Hematopoietic multipotent progenitor cell treated with erythropoietin and hydrocortisone succinate and interleukin-3 and kit ligand, for 6 days (in vitro differentiated cells): ENCODE data around the gene TOX3.

Source experiments
- DNase-seq: peaks from one replicate; pipeline ENCODE4 v3.0.0-alpha.2; 2015

TOX3 gene

GRCh38 chr16:52547004-52547833, at the start of gene TOX3:
TOX3 (minus strand) TSS chr16:52547143; CDS start chr16:52546723, 420 bp downstream.
- no peak for DNase-seq

GRCh38 chr16:52592778-52593177, 45.8 kb upstream of the TOX3 start:
- DNase-seq = no peak

- DNase-seq = no peak
Observed at GRCh38 chr16:52591934-52592592, 45.1 kb upstream of the TOX3 start.

DNA sequence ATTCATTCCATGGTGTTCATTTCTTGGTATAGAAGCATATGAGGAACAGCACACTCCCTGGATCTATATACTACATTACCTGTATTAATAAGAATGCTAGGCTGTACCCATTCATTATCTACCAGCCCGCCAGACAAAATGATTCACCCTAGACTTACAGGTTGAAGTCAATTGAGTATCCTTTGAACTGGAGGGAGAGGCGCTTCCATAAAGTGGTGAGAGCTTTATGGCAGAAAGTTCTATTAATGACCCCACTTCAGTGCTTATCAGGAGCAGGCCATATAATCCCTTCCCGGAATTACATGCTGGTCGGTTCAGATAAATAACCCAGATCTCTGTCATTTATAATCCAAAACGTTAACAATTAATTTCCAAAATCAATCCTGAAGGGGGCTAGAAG, 44.5 kb upstream of the TOX3 start:
- no peak for DNase-seq

- no peak for DNase-seq
Observed at GRCh38 chr16:52586159-52586558, 39.2 kb upstream of the TOX3 start.

GRCh38 chr16:52584354-52585320, 37.7 kb upstream of the TOX3 start:
- no peak for DNase-seq

- DNase-seq = no peak
Observed at GRCh38 chr16:52581530-52581929, 34.6 kb upstream of the TOX3 start.

GRCh38 chr16:52580488-52580887, 33.5 kb upstream of the TOX3 start:
- no peak for DNase-seq

DNA sequence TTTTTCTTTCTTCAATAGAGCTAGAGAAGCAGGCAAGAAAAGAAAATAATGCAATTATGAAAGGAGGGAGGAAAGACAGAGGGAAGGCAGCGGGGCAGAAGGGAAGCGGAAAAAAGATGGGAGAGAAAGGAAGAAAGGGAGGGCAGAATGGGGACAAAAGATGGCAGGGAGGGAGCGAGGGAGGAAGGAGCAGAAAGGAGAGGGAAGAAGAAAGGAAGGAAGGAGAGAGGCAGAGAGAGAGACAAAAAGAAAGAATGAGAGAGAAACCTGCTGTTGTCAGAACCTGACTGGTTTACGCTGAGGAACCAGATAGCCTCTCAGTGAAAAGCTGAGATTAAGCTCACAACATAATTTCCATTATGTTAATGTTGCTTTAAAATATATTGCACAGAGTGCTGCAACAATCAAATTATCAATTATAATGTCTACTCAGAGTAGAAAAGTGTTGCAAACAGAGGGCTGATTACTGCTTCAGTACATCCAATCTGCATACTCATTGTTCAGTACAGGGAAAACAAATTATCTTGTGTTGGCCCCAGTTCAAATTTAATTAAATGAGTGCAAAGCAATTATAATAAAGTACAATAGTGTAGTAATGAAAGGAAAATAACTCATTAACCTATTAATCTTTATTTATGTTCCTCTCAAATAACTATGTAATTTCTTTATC, 32.0 kb upstream of the TOX3 start:
- no peak for DNase-seq

- DNase-seq = no peak
Observed at GRCh38 chr16:52578007-52578828, 31.3 kb upstream of the TOX3 start.

DNA sequence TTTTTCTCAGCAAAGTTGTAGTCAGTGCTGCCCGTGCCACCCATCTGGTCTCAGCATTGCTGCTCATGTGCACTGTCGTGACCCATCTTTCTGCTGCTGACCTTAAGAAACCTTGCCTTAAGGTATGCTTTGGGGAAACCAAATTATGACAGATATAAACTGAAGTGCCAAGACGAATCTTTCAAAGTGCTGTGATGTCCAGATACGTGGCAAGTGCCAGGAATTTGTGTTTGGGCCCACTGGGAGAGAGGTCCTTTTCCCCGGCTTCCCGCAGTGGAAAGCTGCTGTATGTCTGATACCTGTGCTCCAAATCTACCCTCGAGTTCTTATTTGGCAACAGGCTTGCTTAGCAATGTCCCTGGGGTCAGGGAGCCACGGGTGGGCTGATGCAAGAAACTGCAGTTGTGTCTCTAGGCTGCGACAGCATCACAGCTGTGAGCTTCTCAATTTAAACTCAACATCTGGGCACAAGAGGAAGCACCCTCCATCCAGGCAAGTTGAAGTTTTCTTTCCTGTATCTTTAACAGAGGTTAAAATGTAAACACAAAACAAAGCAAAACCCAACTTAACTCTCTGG, 30.3 kb upstream of the TOX3 start:
- no peak for DNase-seq

DNA sequence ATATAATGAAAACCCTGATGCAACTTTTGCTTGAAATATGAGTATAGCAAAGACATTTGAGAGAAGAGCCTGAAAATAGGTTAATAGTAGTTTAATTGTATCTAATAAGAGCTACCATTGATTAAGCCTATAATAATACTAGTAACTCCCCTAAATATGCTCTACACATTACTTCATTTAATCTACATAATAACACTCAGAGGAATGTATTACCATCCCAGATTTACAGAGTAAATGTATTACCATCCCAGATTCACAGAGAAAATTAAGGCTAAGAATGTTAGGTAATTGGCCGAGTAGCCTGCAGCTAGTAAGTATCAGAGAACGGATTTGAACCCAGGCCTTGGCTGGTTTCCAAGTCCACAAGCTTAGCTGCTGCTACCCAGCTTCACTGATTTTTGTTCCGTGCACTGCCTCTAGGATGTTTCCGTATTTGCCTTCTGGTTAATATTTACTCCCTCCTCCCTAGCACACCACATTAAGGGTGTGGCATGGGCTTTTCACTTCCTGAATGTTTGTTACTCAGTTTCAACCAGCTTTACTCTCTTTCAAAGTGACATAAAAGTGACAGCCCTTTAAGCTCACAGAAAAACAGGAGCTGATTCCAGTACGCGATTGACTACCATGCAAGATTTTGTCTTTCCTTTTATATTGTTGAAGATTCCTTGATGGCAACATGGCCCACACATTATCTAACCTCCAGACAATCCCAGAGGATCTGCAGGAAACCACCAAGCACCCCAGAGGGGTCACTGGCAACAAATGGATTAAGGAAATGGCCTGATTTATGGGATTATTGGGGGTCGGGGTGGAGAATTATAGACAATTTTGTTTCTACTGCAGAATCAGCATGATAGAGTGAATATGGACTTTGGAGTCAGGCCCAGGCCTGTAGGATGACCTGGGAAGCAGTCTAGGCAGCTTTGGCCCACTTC, 26.7 kb upstream of the TOX3 start:
- DNase-seq = no peak

GRCh38 chr16:52572656-52573055, 25.7 kb upstream of the TOX3 start:
- DNase-seq = no peak

DNA sequence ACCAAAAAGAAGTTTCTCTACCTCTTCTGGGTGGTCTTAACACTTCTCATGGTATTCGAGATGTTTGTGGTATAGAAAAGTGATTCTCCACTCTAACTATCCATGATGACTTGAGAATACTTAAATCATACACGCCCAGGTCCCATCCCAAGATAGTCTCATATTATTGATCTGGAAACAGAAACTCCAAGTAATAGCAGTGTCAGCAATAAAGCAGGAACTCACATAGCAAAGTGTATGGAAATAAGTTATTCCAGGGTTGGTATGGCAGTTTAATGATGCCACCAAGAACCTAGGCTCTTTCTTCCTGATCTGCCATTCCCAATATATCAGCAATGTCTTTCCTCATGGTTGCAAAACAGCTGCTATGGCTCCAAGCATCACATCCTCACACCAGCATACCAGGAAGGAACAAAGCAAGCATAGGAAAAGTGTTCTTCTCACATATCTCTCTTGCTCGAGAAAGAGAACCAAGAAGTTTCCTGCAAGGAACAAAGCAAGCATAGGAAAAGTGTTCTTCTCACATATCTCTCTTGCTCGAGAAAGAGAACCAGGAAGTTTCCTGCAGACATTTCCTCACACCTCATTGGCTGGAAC, 23.6 kb upstream of the TOX3 start:
- no peak for DNase-seq

GRCh38 chr16:52569701-52570100, 22.8 kb upstream of the TOX3 start:
- no peak for DNase-seq

GRCh38 chr16:52568983-52569690, 22.2 kb upstream of the TOX3 start:
- DNase-seq = no peak

DNA sequence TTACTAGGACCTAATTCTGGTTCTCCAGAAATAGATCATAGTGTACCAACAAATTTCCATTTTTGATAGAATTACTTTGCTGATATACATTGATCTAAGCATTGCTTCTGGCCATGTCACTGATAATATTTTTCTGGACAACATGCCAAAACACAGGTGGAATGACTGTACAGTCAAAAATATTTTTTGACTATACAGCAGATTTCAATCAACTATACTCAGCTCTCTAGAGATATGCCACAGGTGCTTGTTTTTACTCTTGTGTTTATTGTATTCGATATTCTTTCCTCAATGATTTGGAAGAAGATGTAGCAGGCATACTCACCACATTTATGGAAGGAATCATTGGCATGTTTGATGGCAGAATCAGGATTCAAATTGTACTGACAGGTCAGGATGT, 21.6 kb upstream of the TOX3 start:
- no peak for DNase-seq

DNA sequence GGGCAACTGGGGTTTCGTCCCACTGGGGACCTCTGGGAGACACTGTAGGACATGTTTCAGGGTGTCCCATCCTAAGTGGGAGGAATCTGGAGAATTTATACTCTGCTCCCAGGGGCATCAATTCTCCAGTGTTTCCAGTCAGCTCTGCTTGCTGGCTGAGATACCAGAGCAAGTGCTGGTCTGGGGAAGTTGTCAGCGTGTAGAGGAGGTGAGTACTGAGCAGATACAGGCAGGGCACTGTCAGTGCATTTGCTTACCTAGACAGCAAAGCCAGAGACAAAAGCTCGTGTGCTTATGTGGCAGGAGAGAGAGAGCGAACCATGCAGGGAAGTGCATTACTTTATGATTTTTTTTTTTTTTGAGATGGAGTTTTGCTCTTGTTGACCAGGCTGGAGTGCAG, 20.2 kb upstream of the TOX3 start:
- DNase-seq = no peak
